Measurements from ENCODE around the gene FHAD1. TPM values are rescaled to one million over a fixed set of nuclear protein-coding genes. Genes with fewer than 3 reads are reported as not detected.

The FHAD1 gene
- total RNA-seq, 1 donor from 2014 or later = not detected

GRCh38 chr1:15207031-15207828, 39.8 kb upstream of the FHAD1 start:
- no peak for TF ChIP-seq CTCF (IDR thresholded peaks at IDR 0.05)
- DNase-seq (ENCODE audit: extremely low spot score, unreplicated experiment) = no peak
- Mint-ChIP-seq H3K27me3 (ENCODE audit: unreplicated experiment) (peaks cover 13% of the 10 kb centered on the region), H3K36me3 (ENCODE audit: unreplicated experiment) (no peaks in the 10 kb centered on the region), H3K4me3 (ENCODE audit: unreplicated experiment) (no peak overlapping the region), H3K27ac (ENCODE audit: unreplicated experiment) (no peak overlapping the region), H3K9me3 (ENCODE audit: unreplicated experiment) (no peaks in the 10 kb centered on the region), H3K4me1 (ENCODE audit: unreplicated experiment) (peaks cover 22% of the 10 kb centered on the region)

DNA sequence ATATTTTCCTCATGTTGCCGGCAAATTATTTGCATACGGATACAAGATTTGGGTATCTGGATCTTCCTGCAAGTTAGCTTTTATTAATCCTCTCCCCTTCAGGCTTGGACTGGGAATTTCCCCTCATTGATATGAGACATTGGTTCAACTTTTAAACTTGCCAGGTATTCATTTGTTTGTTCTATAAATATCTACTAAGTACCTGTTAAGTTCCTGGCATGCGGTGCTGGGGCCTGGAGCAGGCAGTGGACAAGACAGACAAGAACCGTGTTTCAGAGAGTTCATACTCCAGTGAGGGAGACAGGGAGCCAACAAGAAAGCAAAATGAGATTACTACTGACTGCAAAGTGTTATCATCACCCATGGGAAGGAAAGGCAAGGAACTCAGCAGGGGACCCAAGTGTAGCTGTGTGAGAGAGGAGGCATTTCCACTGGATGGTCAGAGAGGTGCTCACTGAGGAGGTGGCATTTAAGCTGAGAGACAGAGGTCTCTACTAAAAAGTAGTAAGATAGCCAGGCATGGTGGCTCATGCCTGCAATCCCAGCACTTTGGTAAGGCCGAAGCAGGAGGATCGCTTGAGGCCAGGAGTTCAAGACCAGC, 39.1 kb upstream of the FHAD1 start:
- TF ChIP-seq CTCF (IDR thresholded peaks at IDR 0.05) = no peak
- Mint-ChIP-seq H3K9me3 (ENCODE audit: unreplicated experiment) (no peaks in the 10 kb centered on the region), H3K36me3 (ENCODE audit: unreplicated experiment) (no peaks in the 10 kb centered on the region), H3K27me3 (ENCODE audit: unreplicated experiment) (peaks cover 10% of the 10 kb centered on the region), H3K4me3 (ENCODE audit: unreplicated experiment) (no peak overlapping the region), H3K27ac (ENCODE audit: unreplicated experiment) (no peak overlapping the region), H3K4me1 (ENCODE audit: unreplicated experiment) (peaks cover 25% of the 10 kb centered on the region)
- DNase-seq (ENCODE audit: extremely low spot score, unreplicated experiment) = no peak

DNA sequence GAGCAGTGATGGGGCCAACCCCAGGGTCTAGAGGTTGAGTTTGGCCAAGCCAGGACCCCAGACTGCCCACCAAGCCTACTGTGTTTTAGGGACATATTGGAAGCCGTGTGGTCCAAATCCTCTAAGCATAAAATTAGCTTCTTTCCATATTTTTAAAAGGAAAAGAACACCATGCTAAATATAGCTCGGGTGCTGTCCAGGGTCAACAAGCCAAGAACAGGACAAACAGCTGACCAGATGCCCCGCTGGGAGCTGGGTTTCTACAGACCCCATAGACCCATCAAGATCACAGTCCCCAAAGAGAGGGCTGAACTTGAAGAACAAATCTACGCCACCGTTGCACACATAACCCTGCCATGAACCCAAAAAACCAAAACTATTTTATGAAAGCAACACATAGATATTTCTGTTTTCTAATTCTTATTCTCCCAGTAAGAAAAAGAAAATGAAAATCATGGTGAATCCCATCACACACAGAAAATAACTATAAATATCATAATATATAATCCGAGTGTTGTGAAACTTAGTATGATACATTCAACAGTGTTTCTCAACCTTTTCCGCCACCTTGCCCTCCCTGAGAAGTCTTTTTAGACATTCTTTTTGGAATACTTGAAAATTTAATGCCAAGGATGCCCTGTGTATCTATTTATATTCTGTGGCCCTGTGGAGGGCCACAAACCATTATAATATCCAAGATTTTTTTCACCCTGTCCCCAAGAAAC, 36.2 kb upstream of the FHAD1 start:
- DNase-seq (ENCODE audit: extremely low spot score, unreplicated experiment) = no peak
- H3K4me1 Mint-ChIP-seq (ENCODE audit: unreplicated experiment) = peaks cover 47% of the 10 kb centered on the region
- H3K27me3 Mint-ChIP-seq (ENCODE audit: unreplicated experiment) = peaks cover 10% of the 10 kb centered on the region
- H3K9me3 Mint-ChIP-seq (ENCODE audit: unreplicated experiment) = no peaks in the 10 kb centered on the region
- no peak for TF ChIP-seq CTCF (IDR thresholded peaks at IDR 0.05)
- H3K36me3 Mint-ChIP-seq (ENCODE audit: unreplicated experiment) = no peaks in the 10 kb centered on the region
- H3K27ac Mint-ChIP-seq (ENCODE audit: unreplicated experiment) = no peak overlapping the region
- no peak overlapping the region for H3K4me3 Mint-ChIP-seq (ENCODE audit: unreplicated experiment)

DNA sequence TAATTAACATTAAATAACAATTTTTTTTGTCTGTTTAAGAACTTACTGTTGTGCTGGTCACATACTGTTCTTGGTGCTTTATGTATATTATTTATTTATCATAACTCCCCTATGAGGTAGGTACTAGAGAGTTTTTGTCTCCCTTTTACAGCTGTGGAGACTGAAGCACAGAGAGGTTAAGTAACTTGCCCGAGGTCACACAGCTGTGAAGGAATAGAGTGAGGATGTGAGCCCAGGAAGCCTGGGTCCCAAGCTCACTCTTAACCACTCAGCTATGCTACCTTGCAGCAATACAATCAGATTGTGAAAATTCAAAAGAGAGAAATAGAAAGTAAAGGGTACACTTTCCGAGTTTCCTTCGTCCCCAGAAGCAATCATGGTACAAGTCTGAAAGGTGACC, 35.6 kb upstream of the FHAD1 start:
- Mint-ChIP-seq H3K27me3 (ENCODE audit: unreplicated experiment) (peaks cover 9% of the 10 kb centered on the region), H3K36me3 (ENCODE audit: unreplicated experiment) (no peaks in the 10 kb centered on the region), H3K27ac (ENCODE audit: unreplicated experiment) (no peak overlapping the region), H3K4me1 (ENCODE audit: unreplicated experiment) (peaks cover 43% of the 10 kb centered on the region), H3K9me3 (ENCODE audit: unreplicated experiment) (no peaks in the 10 kb centered on the region), H3K4me3 (ENCODE audit: unreplicated experiment) (no peak overlapping the region)
- TF ChIP-seq CTCF (IDR thresholded peaks at IDR 0.05) = no peak
- no peak for DNase-seq (ENCODE audit: extremely low spot score, unreplicated experiment)
